IMR-90 (cell line): ENCODE results near the gene UST. TPM values are rescaled to one million over a fixed set of nuclear protein-coding genes. Genes with fewer than 3 reads are reported as not detected.
"Not testable (repeated sequence)": the region's sequence is repeated elsewhere in the genome, so short reads cannot be mapped to it uniquely, and the experiment has no call there.

Source experiments
- ATAC-seq: fragments of 200-7000 bp; cut with Tn5 transposase; 2 replicates; pipeline ENCODE4 v1.9.1; 2020; ENCODE audit warnings: low read depth, mild to moderate bottlenecking, moderate library complexity
- BruUV-seq: library from RNA; stranded (reverse); fragments of 400-500 nt; replicated peaks from 2 replicates; lab custom pipeline; 2021; lab: Mats Ljungman, UMichigan
- CTCF ChIA-PET: fragments of 300-600 bp; formaldehyde crosslinking; extraction: SDS; loops from one replicate; lab custom pipeline; 2021; ENCODE audit warnings: antibody characterized with exemption; lab: Yijun Ruan, JAX
- POLR2A ChIA-PET: fragments of 300-600 bp; sonication (Branson Sonifier 250); formaldehyde crosslinking; loops from one replicate; lab custom pipeline; 2022; ENCODE audit warnings: antibody characterized with exemption; ENCODE audit not compliant: unreplicated experiment; lab: Charles Lee
- DNase-seq: peaks from one replicate; pipeline ENCODE4 v3.0.0; 2013
- H2AFZ ChIP-seq: replicated peaks from 2 replicates; pipeline ENCODE3; 2013; ENCODE audit warnings: low read length, mild to moderate bottlenecking; ENCODE audit not compliant: poor library complexity
- H2AK5ac ChIP-seq: 2 replicates; pipeline ENCODE4 v1.6.1; 2013; ENCODE audit warnings: low read depth, low read length, inconsistent platforms
- H2AK9ac ChIP-seq: replicated peaks from 2 replicates; pipeline ENCODE3; 2013; ENCODE audit warnings: mild to moderate bottlenecking, low read depth, low read length, moderate library complexity; ENCODE audit not compliant: poor library complexity
- H2BK120ac ChIP-seq: 2 replicates; pipeline ENCODE4 v1.6.1; 2013; ENCODE audit warnings: low read depth, low read length, inconsistent platforms
- H2BK15ac ChIP-seq: 3 replicates; pipeline ENCODE4 v1.6.1; 2013; ENCODE audit warnings: low read depth, low read length, inconsistent platforms
- H2BK20ac ChIP-seq: 2 replicates; pipeline ENCODE4 v1.6.1; 2013; ENCODE audit warnings: low read depth, mild to moderate bottlenecking, inconsistent platforms, low read length, moderate library complexity
- H2BK5ac ChIP-seq: 2 replicates; pipeline ENCODE4 v1.6.1; 2013; ENCODE audit warnings: mild to moderate bottlenecking, low read depth, low read length, inconsistent platforms; ENCODE audit not compliant: poor library complexity, severe bottlenecking
- H3K14ac ChIP-seq: replicated peaks from 2 replicates; pipeline ENCODE4 v1.6.1; 2013; ENCODE audit warnings: low read depth, low read length, inconsistent platforms
- H3K18ac ChIP-seq: 2 replicates; pipeline ENCODE4 v1.6.1; 2013; ENCODE audit warnings: low read depth, low read length, control low read depth
- H3K23ac ChIP-seq: 2 replicates; pipeline ENCODE4 v1.6.1; 2013; ENCODE audit warnings: low read depth, low read length, inconsistent platforms
- H3K27ac ChIP-seq: 2 replicates; pipeline ENCODE4 v1.5.1; 2013; ENCODE audit warnings: mild to moderate bottlenecking, control low read depth, low read length; ENCODE audit not compliant: insufficient read depth
- H3K27me3 ChIP-seq: 2 replicates; pipeline ENCODE4 v1.6.1; 2013; ENCODE audit warnings: low read length; ENCODE audit not compliant: control insufficient read depth, insufficient read depth
- H3K36me3 ChIP-seq: 2 replicates; pipeline ENCODE4 v1.6.1; 2013; ENCODE audit warnings: low read length, mixed read lengths; ENCODE audit not compliant: control insufficient read depth, insufficient read depth
- H3K4ac ChIP-seq: 2 replicates; pipeline ENCODE4 v1.6.1; 2013; ENCODE audit warnings: low read depth, low read length, inconsistent platforms
- H3K4me1 ChIP-seq: 2 replicates; pipeline ENCODE4 v1.6.1; 2013; ENCODE audit warnings: low read length, mixed read lengths; ENCODE audit not compliant: control insufficient read depth, insufficient read depth
- H3K4me2 ChIP-seq: 2 replicates; pipeline ENCODE4 v1.6.1; 2013; ENCODE audit warnings: low read depth, mild to moderate bottlenecking, control low read depth, low read length, moderate library complexity
- H3K4me3 ChIP-seq: 2 replicates; pipeline ENCODE4 v1.5.1; 2013; ENCODE audit warnings: low read depth, mild to moderate bottlenecking, control low read depth, low read length, moderate library complexity; ENCODE audit not compliant: insufficient read depth
- H3K56ac ChIP-seq: 2 replicates; pipeline ENCODE4 v1.6.1; 2013; ENCODE audit warnings: low read length, inconsistent platforms; ENCODE audit not compliant: insufficient read depth; ENCODE audit errors: extremely low read depth
- H3K79me1 ChIP-seq, 2 experiments: 2 replicates each; pipeline ENCODE4 v1.6.1; 2013; ENCODE audit warnings: low read length in 2 of 2, inconsistent platforms in 1 of 2, low read depth in 1 of 2
- H3K9ac ChIP-seq: 2 replicates; pipeline ENCODE4 v1.6.1; 2013; ENCODE audit warnings: low read depth, low read length, control low read depth
- H3K9me1 ChIP-seq: 2 replicates; pipeline ENCODE4 v1.6.1; 2013; ENCODE audit warnings: low read length, inconsistent platforms; ENCODE audit not compliant: insufficient read depth
- H3K9me3 ChIP-seq: 2 replicates; pipeline ENCODE4 v1.6.1; 2013; ENCODE audit warnings: low read length; ENCODE audit not compliant: control insufficient read depth, insufficient read depth
- H4K20me1 ChIP-seq: 2 replicates; pipeline ENCODE4 v1.6.1; 2013; ENCODE audit warnings: low read length, inconsistent platforms; ENCODE audit not compliant: insufficient read depth
- H4K5ac ChIP-seq: 2 replicates; pipeline ENCODE4 v1.6.1; 2013; ENCODE audit warnings: mild to moderate bottlenecking, low read depth, low read length, control low read depth
- H4K8ac ChIP-seq, 2 experiments: 2 replicates each; pipeline ENCODE4 v1.6.1; 2013; ENCODE audit warnings: low read depth in 2 of 2, low read length in 2 of 2, control low read depth in 1 of 2, inconsistent platforms in 1 of 2
- H4K91ac ChIP-seq: 2 replicates; pipeline ENCODE4 v1.6.1; 2013; ENCODE audit warnings: low read depth, low read length, inconsistent platforms; ENCODE audit not compliant: insufficient read depth
- CHD1 ChIP-seq: IDR thresholded peaks from 2 replicates; pipeline ENCODE4 v1.6.1; 2012; ENCODE audit warnings: low read depth, low read length, improper control_type of control experiment
- FOS ChIP-seq: fragments of 150-350 bp; IDR thresholded peaks from 2 replicates; pipeline ENCODE4 v1.6.1; 2016; ENCODE audit warnings: low read depth, low read length
- NFE2L2 ChIP-seq: fragments of 150-350 bp; IDR thresholded peaks from 2 replicates; pipeline ENCODE4 v1.6.1; 2016; ENCODE audit warnings: low read depth, mild to moderate bottlenecking, low read length
- RAD21 ChIP-seq: IDR thresholded peaks from 2 replicates; pipeline ENCODE4 v1.6.1; 2012; ENCODE audit warnings: low read length, improper control_type of control experiment
- WGBS, 2 experiments: methylation state at CpG; one replicate each; pipeline versions ENCODE4 v1.1.5 to v1.1.7; 2013; ENCODE audit warnings: missing lambda C conversion rate in 2 of 2; ENCODE audit not compliant: insufficient read length in 1 of 2; ENCODE audit errors: extremely low coverage in 2 of 2; 5-methylcytosine and 5-hydroxymethylcytosine counted together
- dilution Hi-C: fragments of 300-500 bp; cut with HindIII; formaldehyde crosslinking; loops from one replicate; pipeline ENCODE4 v1.14.3; 2018; ENCODE audit warnings: low sequenced_read_pairs; ENCODE audit not compliant: unreplicated experiment
- in situ Hi-C: fragments of 300-500 bp; cut with MboI; formaldehyde crosslinking; loops from 3 replicates; pipeline ENCODE4 v1.14.3; 2019; ENCODE audit warnings: low sequenced_read_pairs, inconsistent platforms, mixed read lengths
- intact Hi-C: fragments of 100-400 bp; cut with micrococcal nuclease; formaldehyde crosslinking; loops from 2 replicates; pipeline ENCODE4 v1.10.0; 2022
- polyA plus RNA-seq, 3 experiments: library from polyadenylated mRNA; depleted of rRNA; stranded (reverse); fragments of >200 nt; gene quantifications; 2 replicates each; pipeline ENCODE4 v1.2.3, GENCODE V29; 2012; ENCODE audit warnings: low replicate concordance in 1 of 3
- total RNA-seq: library from RNA; depleted of rRNA; stranded (reverse); fragments of >200 nt; gene quantifications from 2 replicates; pipeline ENCODE4 v1.2.3, GENCODE V29; 2012

Gene UST
- total and polyA plus RNA-seq, 2 of the 4 experiments (the other 2 are of a cell fraction): 7.7 to 13.8 TPM

DNA sequence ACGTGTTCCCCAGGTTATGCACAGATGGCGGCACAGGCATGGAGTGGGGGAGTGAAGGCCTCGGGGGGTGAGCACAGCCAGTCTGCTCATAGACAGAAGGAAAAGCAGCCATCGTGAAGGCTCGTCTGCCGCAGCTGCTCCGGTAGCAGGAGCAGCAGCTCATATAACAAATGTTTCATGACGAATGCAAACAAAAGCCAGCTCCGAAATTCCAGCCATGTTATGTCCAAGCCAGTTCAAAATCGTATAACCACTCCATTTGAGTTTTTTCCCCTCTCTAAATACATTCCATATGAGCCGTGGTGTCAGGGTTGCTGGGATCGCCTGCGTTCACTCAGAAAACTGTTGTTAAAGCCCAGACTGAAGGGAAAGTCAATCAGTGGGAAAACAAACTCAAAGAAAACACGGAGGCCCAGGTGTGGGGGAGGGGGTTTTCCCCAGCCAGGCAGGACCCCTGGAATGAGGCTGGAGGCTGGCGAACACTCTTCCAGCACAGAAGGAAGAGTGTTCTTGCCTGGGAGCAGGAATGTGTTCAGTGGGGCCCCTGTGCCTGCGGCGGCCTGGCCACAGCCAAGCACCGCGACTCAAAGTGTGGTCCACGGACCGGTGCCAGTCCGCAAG lies 290.3 kb downstream of the UST start:
- Histone ChIP-seq H3K27me3 (no peaks in the 10 kb centered on the region), H2BK20ac (peak overlapping the region; percentile 87), H3K4ac (peak overlapping the region; percentile 91), H3K4me2 (peak overlapping the region; percentile 95), H3K9ac (peak overlapping the region; percentile 56), H3K36me3 (no peaks in the 10 kb centered on the region), H4K20me1 (no peaks in the 10 kb centered on the region), H4K91ac (peak overlapping the region; percentile 75), H3K18ac (peak overlapping the region; percentile 99), H2AK9ac (no peak overlapping the region), H3K9me1 (peaks cover 11% of the 10 kb centered on the region), H3K4me3 (peak overlapping the region; percentile 6; the same call in 1 of the 2 replicates), H3K56ac (peak overlapping the region; percentile 28; the same call in 1 of the 2 replicates), H2BK120ac (peak overlapping the region; percentile 91), H4K8ac (peak overlapping the region; percentile 3 to 90), H3K79me1 (peaks cover 0 to 2% of the 10 kb centered on the region in 2 experiments; a peak in 1 of 4 replicates), H2BK15ac (peak overlapping the region; percentile 66; the same call in 2 of the 3 replicates), H3K14ac (peak overlapping the region; percentile 89), H2AK5ac (peak overlapping the region; percentile 86), H2BK5ac (peak overlapping the region; percentile 83), H3K23ac (peak overlapping the region; percentile 82; the same call in 1 of the 2 replicates), H3K4me1 (peaks cover 22% of the 10 kb centered on the region), H3K27ac (peak overlapping the region; percentile 94), H4K5ac (peak overlapping the region; percentile 95), H2AFZ (peak overlapping the region; percentile 87), H3K9me3 (no peaks in the 10 kb centered on the region)
- ChIA-PET CTCF (interaction anchor here (0.8 kb wide), 1 partner anchor 395 kb away, joined by 6 read pairs; no protein-coding TSS in a partner anchor), POLR2A (no interaction called here)
- 33% methylated on average over 3 of the region's 22 CpGs; no CpG with 5 or more reads in 1 of the 2 experiments for WGBS, 2 experiments
- intact Hi-C loops: loop anchor here (2.0 to 10.0 kb wide), 2 partner anchors 44 to 178 kb away; no protein-coding TSS in a partner anchor
- BruUV-seq: no TSS peak
- TF ChIP-seq NFE2L2: no peak
- TF ChIP-seq CHD1: no peak
- TF ChIP-seq RAD21: no peak
- no peak for TF ChIP-seq FOS
- ATAC-seq (peak; percentile 70), DNase-seq (peak; percentile 89)
- dilution Hi-C loops: no loop called here
- in situ Hi-C loops: no loop called here

GRCh38 chr6:149039025-149039424 lies 292.2 kb downstream of the UST start:
- H2BK5ac ChIP-seq, H4K91ac ChIP-seq, dilution Hi-C loops, H3K79me1 ChIP-seq, BruUV-seq, H4K8ac ChIP-seq, in situ Hi-C loops, H3K4ac ChIP-seq, H3K36me3 ChIP-seq, H2BK15ac ChIP-seq, H3K56ac ChIP-seq, DNase-seq, ATAC-seq, H3K23ac ChIP-seq, H4K5ac ChIP-seq, H2AK9ac ChIP-seq, H3K14ac ChIP-seq, H3K27ac ChIP-seq, H2BK120ac ChIP-seq, H3K27me3 ChIP-seq, CTCF ChIA-PET, H3K9me3 ChIP-seq, H3K9ac ChIP-seq, H2AFZ ChIP-seq, POLR2A ChIA-PET, H2AK5ac ChIP-seq, H3K9me1 ChIP-seq, H2BK20ac ChIP-seq, H3K18ac ChIP-seq, H3K4me3 ChIP-seq, H3K4me2 ChIP-seq, H4K20me1 ChIP-seq: not testable (repeated sequence)
- 100% methylated on average over 1 of the region's 7 CpGs; no CpG with 5 or more reads in 1 of the 2 experiments for WGBS, 2 experiments
- peaks cover 13% of the 10 kb centered on the region for H3K4me1 ChIP-seq
- intact Hi-C loops: loop anchor here (10.0 kb wide), 1 partner anchor 176 kb away; no protein-coding TSS in a partner anchor
